GM21717 (cell line): Measurements from ENCODE around the gene NDUFS7.

ENCODE experiments used
- ATAC-seq: cut with Tn5 transposase; IDR thresholded peaks from one replicate; pipeline ENCODE4 v1.9.1; 2021; ENCODE audit warnings: mild to moderate bottlenecking, moderate library complexity; ENCODE audit not compliant: unreplicated experiment

The NDUFS7 gene

GRCh38 chr19:1383312-1384084, at the start of gene NDUFS7:
Gene NDUFS7 (plus strand): TSS chr19:1383907. CDS start chr19:1383927, 20 bp downstream.
- ATAC-seq: peak; percentile 62

- ATAC-seq: no peak
Observed at GRCh38 chr19:1336079-1336684, 47.5 kb upstream of the NDUFS7 start.

GRCh38 chr19:1340681-1341469, 42.8 kb upstream of the NDUFS7 start:
- no peak for ATAC-seq

- no peak for ATAC-seq
Observed at GRCh38 chr19:1343041-1343440, 40.7 kb upstream of the NDUFS7 start.

GRCh38 chr19:1349211-1349610, 34.5 kb upstream of the NDUFS7 start:
- ATAC-seq: no peak

GRCh38 chr19:1350867-1351266, 32.8 kb upstream of the NDUFS7 start:
- no peak for ATAC-seq

GRCh38 chr19:1351381-1351851, 32.3 kb upstream of the NDUFS7 start:
- ATAC-seq: no peak

- ATAC-seq: no peak
Observed at GRCh38 chr19:1353144-1353543, 30.6 kb upstream of the NDUFS7 start.

GRCh38 chr19:1354970-1355567, 28.6 kb upstream of the NDUFS7 start:
- ATAC-seq: peak; percentile 33

- ATAC-seq: no peak
Observed at GRCh38 chr19:1355568-1356507, 27.9 kb upstream of the NDUFS7 start.

- no peak for ATAC-seq
Observed at GRCh38 chr19:1356508-1356865, 27.2 kb upstream of the NDUFS7 start.

GRCh38 chr19:1357531-1358109, 26.1 kb upstream of the NDUFS7 start:
- no peak for ATAC-seq

GRCh38 chr19:1360126-1360817, 23.4 kb upstream of the NDUFS7 start:
- ATAC-seq: no peak

- ATAC-seq: no peak
Observed at GRCh38 chr19:1360818-1361461, 22.8 kb upstream of the NDUFS7 start.

- ATAC-seq: no peak
Observed at GRCh38 chr19:1361601-1362386, 21.9 kb upstream of the NDUFS7 start.

GRCh38 chr19:1362387-1363257, 21.1 kb upstream of the NDUFS7 start:
- no peak for ATAC-seq

GRCh38 chr19:1363599-1363998, 20.1 kb upstream of the NDUFS7 start:
- no peak for ATAC-seq
